ENCODE data around the gene CEL.
"Not testable (repeated sequence)": the region's sequence is repeated elsewhere in the genome, so short reads cannot be mapped to it uniquely, and the experiment has no call there.

The CEL gene

DNA sequence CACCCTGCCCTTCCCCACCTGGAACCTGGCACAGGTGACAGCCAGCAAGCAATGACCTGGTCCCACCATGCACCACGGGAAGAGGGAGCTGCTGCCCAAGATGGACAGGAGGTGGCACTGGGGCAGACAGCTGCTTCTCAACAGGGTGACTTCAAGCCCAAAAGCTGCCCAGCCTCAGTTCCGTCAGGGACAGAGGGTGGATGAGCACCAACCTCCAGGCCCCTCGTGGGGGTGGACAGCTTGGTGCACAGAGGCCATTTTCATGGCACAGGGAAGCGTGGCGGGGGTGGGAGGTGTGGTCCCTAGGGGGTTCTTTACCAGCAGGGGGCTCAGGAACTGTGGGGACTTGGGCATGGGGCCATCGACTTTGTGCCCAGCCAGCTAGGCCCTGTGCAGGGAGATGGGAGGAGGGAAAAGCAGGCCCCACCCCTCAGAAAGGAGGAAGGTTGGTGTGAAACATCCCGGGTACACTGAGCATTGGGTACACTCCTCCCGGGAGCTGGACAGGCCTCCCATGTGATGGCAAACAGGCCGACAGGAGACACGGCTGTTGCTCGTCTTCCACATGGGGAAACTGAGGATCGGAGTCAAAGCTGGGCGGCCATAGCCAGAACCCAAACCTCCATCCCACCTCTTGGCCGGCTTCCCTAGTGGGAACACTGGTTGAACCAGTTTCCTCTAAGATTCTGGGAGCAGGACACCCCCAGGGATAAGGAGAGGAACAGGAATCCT, 1.9 kb downstream of the CEL start:
- Histone ChIP-seq H3K27ac (no peak overlapping the region), H3K4me3 (no peak overlapping the region)
- TF ChIP-seq, protein P1, sequence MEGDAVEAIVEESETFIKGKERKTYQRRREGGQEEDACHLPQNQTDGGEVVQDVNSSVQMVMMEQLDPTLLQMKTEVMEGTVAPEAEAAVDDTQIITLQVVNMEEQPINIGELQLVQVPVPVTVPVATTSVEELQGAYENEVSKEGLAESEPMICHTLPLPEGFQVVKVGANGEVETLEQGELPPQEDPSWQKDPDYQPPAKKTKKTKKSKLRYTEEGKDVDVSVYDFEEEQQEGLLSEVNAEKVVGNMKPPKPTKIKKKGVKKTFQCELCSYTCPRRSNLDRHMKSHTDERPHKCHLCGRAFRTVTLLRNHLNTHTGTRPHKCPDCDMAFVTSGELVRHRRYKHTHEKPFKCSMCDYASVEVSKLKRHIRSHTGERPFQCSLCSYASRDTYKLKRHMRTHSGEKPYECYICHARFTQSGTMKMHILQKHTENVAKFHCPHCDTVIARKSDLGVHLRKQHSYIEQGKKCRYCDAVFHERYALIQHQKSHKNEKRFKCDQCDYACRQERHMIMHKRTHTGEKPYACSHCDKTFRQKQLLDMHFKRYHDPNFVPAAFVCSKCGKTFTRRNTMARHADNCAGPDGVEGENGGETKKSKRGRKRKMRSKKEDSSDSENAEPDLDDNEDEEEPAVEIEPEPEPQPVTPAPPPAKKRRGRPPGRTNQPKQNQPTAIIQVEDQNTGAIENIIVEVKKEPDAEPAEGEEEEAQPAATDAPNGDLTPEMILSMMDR (IDR thresholded peaks at IDR 0.05) = no peak
- no peak for DNase-seq (ENCODE audit: low spot score)

DNA sequence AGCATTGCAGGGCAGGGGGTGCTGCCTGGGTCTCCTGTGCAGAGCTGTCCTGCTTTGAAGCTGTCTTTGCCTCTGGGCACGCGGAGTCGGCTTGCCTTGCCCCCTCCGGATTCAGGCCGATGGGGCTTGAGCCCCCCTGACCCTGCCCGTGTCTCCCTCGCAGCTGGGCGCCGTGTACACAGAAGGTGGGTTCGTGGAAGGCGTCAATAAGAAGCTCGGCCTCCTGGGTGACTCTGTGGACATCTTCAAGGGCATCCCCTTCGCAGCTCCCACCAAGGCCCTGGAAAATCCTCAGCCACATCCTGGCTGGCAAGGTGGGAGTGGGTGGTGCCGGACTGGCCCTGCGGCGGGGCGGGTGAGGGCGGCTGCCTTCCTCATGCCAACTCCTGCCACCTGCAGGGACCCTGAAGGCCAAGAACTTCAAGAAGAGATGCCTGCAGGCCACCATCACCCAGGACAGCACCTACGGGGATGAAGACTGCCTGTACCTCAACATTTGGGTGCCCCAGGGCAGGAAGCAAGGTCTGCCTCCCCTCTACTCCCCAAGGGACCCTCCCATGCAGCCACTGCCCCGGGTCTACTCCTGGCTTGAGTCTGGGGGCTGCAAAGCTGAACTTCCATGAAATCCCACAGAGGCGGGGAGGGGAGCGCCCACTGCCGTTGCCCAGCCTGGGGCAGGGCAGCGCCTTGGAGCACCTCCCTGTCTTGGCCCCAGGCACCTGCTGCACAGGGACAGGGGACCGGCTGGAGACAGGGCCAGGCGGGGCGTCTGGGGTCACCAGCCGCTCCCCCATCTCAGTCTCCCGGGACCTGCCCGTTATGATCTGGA, 2.7 kb downstream of the CEL start:
- no peak for DNase-seq (ENCODE audit: low spot score)
- no peak overlapping the region for H3K27ac ChIP-seq
- H3K4me3 ChIP-seq = no peak overlapping the region
- TF ChIP-seq, protein P1 (IDR thresholded peaks at IDR 0.05) = no peak

DNA sequence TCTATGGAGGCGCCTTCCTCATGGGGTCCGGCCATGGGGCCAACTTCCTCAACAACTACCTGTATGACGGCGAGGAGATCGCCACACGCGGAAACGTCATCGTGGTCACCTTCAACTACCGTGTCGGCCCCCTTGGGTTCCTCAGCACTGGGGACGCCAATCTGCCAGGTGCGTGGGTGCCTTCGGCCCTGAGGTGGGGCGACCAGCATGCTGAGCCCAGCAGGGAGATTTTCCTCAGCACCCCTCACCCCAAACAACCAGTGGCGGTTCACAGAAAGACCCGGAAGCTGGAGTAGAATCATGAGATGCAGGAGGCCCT, 3.2 kb downstream of the CEL start:
- DNase-seq (ENCODE audit: low spot score) = no peak
- H3K27ac ChIP-seq = no peak overlapping the region
- H3K4me3 ChIP-seq = no peak overlapping the region
- TF ChIP-seq, protein P1 (IDR thresholded peaks at IDR 0.05) = no peak

DNA sequence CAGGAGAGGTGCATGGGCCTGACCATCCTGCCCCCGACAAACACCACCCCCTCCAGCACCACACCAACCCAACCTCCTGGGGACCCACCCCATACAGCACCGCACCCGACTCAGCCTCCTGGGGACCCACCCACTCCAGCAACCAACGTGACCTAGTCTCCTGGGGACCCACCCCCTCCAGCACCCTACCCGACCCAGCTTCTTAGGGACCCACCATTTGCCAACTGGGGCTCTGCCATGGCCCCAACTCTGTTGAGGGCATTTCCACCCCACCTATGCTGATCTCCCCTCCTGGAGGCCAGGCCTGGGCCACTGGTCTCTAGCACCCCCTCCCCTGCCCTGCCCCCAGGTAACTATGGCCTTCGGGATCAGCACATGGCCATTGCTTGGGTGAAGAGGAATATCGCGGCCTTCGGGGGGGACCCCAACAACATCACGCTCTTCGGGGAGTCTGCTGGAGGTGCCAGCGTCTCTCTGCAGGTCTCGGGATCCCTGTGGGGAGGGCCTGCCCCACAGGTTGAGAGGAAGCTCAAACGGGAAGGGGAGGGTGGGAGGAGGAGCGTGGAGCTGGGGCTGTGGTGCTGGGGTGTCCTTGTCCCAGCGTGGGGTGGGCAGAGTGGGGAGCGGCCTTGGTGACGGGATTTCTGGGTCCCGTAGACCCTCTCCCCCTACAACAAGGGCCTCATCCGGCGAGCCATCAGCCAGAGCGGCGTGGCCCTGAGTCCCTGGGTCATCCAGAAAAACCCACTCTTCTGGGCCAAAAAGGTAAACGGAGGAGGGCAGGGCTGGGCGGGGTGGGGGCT, 4.6 kb downstream of the CEL start:
- Histone ChIP-seq H3K4me3 (no peak overlapping the region), H3K27ac (no peak overlapping the region)
- TF ChIP-seq, protein P1 (IDR thresholded peaks at IDR 0.05) = no peak
- no peak for DNase-seq (ENCODE audit: low spot score)

DNA sequence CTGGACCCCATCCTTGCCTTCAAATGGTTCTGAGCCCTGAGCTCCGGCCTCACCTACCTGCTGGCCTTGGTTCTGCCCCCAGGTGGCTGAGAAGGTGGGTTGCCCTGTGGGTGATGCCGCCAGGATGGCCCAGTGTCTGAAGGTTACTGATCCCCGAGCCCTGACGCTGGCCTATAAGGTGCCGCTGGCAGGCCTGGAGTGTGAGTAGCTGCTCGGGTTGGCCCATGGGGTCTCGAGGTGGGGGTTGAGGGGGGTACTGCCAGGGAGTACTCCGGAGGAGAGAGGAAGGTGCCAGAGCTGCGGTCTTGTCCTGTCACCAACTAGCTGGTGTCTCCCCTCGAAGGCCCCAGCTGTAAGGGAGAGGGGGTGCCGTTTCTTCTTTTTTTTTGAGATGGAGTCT, 5.2 kb downstream of the CEL start:
- Histone ChIP-seq H3K27ac (no peak overlapping the region), H3K4me3 (no peak overlapping the region)
- TF ChIP-seq, protein P1 (IDR thresholded peaks at IDR 0.05) = no peak
- no peak for DNase-seq (ENCODE audit: low spot score)

DNA sequence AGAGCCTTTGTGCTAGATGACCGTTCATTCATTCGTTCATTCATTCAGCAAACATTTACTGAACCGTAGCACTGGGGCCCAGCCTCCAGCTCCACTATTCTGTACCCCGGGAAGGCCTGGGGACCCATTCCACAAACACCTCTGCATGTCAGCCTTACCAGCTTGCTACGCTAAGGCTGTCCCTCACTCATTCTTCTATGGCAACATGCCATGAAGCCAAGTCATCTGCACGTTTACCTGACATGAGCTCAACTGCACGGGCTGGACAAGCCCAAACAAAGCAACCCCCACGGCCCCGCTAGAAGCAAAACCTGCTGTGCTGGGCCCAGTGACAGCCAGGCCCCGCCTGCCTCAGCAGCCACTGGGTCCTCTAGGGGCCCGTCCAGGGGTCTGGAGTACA, 6.0 kb downstream of the CEL start:
- DNase-seq (ENCODE audit: low spot score) = no peak
- TF ChIP-seq, protein P1 (IDR thresholded peaks at IDR 0.05) = no peak
- Histone ChIP-seq H3K4me3 (no peak overlapping the region), H3K27ac (no peak overlapping the region)

DNA sequence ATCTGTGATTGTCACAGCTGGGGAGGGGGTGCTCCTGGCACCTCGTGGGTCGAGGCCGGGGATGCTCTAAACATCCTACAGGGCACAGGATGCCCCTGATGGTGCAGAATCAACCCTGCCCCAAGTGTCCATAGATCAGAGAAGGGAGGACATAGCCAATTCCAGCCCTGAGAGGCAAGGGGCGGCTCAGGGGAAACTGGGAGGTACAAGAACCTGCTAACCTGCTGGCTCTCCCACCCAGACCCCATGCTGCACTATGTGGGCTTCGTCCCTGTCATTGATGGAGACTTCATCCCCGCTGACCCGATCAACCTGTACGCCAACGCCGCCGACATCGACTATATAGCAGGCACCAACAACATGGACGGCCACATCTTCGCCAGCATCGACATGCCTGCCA, 6.7 kb downstream of the CEL start:
- DNase-seq (ENCODE audit: low spot score); H3K27ac ChIP-seq; H3K4me3 ChIP-seq: not testable (repeated sequence)

DNA sequence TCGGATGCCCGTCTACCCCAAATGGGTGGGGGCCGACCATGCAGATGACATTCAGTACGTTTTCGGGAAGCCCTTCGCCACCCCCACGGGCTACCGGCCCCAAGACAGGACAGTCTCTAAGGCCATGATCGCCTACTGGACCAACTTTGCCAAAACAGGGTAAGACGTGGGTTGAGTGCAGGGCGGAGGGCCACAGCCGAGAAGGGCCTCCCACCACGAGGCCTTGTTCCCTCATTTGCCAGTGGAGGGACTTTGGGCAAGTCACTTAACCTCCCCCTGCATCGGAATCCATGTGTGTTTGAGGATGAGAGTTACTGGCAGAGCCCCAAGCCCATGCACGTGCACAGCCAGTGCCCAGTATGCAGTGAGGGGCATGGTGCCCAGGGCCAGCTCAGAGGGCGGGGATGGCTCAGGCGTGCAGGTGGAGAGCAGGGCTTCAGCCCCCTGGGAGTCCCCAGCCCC, 8.8 kb downstream of the CEL start:
- not testable (repeated sequence) for H3K27ac ChIP-seq; H3K4me3 ChIP-seq; DNase-seq (ENCODE audit: low spot score)

DNA sequence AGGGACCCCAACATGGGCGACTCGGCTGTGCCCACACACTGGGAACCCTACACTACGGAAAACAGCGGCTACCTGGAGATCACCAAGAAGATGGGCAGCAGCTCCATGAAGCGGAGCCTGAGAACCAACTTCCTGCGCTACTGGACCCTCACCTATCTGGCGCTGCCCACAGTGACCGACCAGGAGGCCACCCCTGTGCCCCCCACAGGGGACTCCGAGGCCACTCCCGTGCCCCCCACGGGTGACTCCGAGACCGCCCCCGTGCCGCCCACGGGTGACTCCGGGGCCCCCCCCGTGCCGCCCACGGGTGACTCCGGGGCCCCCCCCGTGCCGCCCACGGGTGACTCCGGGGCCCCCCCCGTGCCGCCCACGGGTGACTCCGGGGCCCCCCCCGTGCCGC, 9.2 kb downstream of the CEL start:
- not testable (repeated sequence) for DNase-seq (ENCODE audit: low spot score); H3K27ac ChIP-seq; H3K4me3 ChIP-seq
